K562 (cell line): Measurements from ENCODE around the gene PPM1G. TPM values are rescaled to one million over a fixed set of nuclear protein-coding genes. Genes with fewer than 3 reads are reported as not detected.

Source experiments
- CBX3 ChIP-seq, 2 experiments: IDR thresholded peaks; 1 replicate in 1 of 2; 2 replicates in 1 of 2; pipeline ENCODE4 v1.6.1; 2012; ENCODE audit warnings: inconsistent platforms in 2 of 2, low read length in 2 of 2, borderline replicate concordance in 1 of 2, control low read depth in 1 of 2
- KLF13 ChIP-seq: fragments of 450-650 bp; IDR thresholded peaks from 2 replicates; pipeline ENCODE4 v1.6.1; 2016; ENCODE audit warnings: missing genetic modification characterization, low read depth, mild to moderate bottlenecking, missing compliant biosample characterization, moderate library complexity, borderline replicate concordance
- KLF6 ChIP-seq: fragments of 250-450 bp; sonication (Bioruptor Pico); IDR thresholded peaks from 2 replicates; pipeline ENCODE4 v1.4.0; 2020; ENCODE audit warnings: mild to moderate bottlenecking, moderate library complexity, borderline replicate concordance
- LEF1 ChIP-seq: fragments of 450-650 bp; IDR thresholded peaks from 2 replicates; pipeline ENCODE4 v1.6.1; 2016; ENCODE audit warnings: mild to moderate bottlenecking
- NCOA2 ChIP-seq, 2 experiments: fragments of 450-650 bp; IDR thresholded peaks; 2 replicates each; pipeline ENCODE4 v1.6.1; 2018; ENCODE audit warnings: mild to moderate bottlenecking in 2 of 2, moderate library complexity in 1 of 2; ENCODE audit not compliant: partially characterized antibody in 2 of 2
- POLR2AphosphoS2 ChIP-seq: IDR thresholded peaks from 2 replicates; pipeline ENCODE4 v1.6.1; 2012; ENCODE audit warnings: low read length, improper control_type of control experiment
- PURB ChIP-seq: sonication (generic); formaldehyde crosslinking; IDR thresholded peaks from 2 replicates; pipeline ENCODE4 v1.9.0; 2021; ENCODE audit warnings: low read depth, mild to moderate bottlenecking, missing genetic modification reagents
- RBBP5 ChIP-seq: fragments of 200-600 bp; sonication (generic); IDR thresholded peaks from 2 replicates; pipeline ENCODE4 v1.6.1; 2012; ENCODE audit warnings: borderline replicate concordance, mild to moderate bottlenecking, low read length, control low read depth, inconsistent platforms; ENCODE audit not compliant: insufficient read depth, poor library complexity, severe bottlenecking
- SIN3B ChIP-seq: fragments of 450-650 bp; IDR thresholded peaks from 2 replicates; pipeline ENCODE4 v1.6.1; 2017; ENCODE audit warnings: low read depth, mild to moderate bottlenecking, moderate library complexity
- TCF7L2 ChIP-seq: fragments of 150-350 bp; IDR thresholded peaks from 2 replicates; pipeline ENCODE4 v1.6.1; 2016; ENCODE audit warnings: low read depth, mild to moderate bottlenecking, low read length, moderate library complexity
- TEAD4 ChIP-seq, 2 experiments: sonication (generic) in 1 of 2; formaldehyde crosslinking in 1 of 2; IDR thresholded peaks; 2 replicates each; pipeline versions ENCODE4 v1.6.1 to v1.8.0; 2012 to 2022; ENCODE audit warnings: borderline replicate concordance in 1 of 2, inconsistent platforms in 1 of 2, low read length in 1 of 2, mild to moderate bottlenecking in 1 of 2, missing genetic modification reagents in 1 of 2
- TGIF2 ChIP-seq: sonication (generic); formaldehyde crosslinking; IDR thresholded peaks from 2 replicates; pipeline ENCODE4 v1.8.1; 2022; ENCODE audit warnings: mild to moderate bottlenecking, missing genetic modification reagents, moderate library complexity
- ZNF41 ChIP-seq: fragments of 250-450 bp; sonication (Bioruptor Pico); conservative IDR thresholded peaks from 2 replicates; pipeline ENCODE4 v1.4.0; 2020; ENCODE audit warnings: mild to moderate bottlenecking
- ZNF764 ChIP-seq: fragments of 250-450 bp; sonication (Bioruptor Pico); IDR thresholded peaks from 2 replicates; pipeline ENCODE4 v1.4.0; 2020; ENCODE audit warnings: low read depth, mild to moderate bottlenecking, moderate library complexity
- polyA plus RNA-seq, 8 experiments: library from polyadenylated mRNA; depleted of rRNA in 4 of 8; stranded (reverse) in 5 of 8; unstranded in 3 of 8; fragments of >200 nt; fragmentation: Nextera tagmentation in 2 of 8; fragmentation: Illumina TruSeq in 1 of 8; extraction: Ambion mirVana in 2 of 8; extraction: Trizol in 1 of 8; gene quantifications; 2 replicates each; pipeline versions ENCODE4 v1.2.1 to v1.2.3, GENCODE V29; 2011 to 2014; ENCODE audit warnings: inconsistent platforms in 1 of 8, missing spikeins in 1 of 8
- total RNA-seq, 7 experiments: library from RNA; depleted of rRNA in 6 of 7; stranded (reverse); fragments of >200 nt in 6 of 7; fragmentation: Illumina TruSeq in 2 of 7; extraction: Trizol in 2 of 7; gene quantifications; 2 replicates each; pipeline versions ENCODE4 v1.2.1 to v1.2.3, GENCODE V29; 2011 to 2021; ENCODE audit warnings: low replicate concordance in 1 of 7
- TF ChIP-seq, protein P1 (sequence below): sonication (generic); formaldehyde crosslinking; IDR thresholded peaks from 2 replicates; pipeline ENCODE4 v1.8.0; 2022; ENCODE audit warnings: missing genetic modification reagents, mild to moderate bottlenecking, moderate library complexity, borderline replicate concordance
- TF ChIP-seq, protein P2 (sequence below): fragments of 250-450 bp; sonication (Bioruptor Pico); IDR thresholded peaks from 2 replicates; pipeline ENCODE4 v1.4.0; 2020; ENCODE audit warnings: mild to moderate bottlenecking
- TF ChIP-seq, protein P3 (sequence below): fragments of 150-350 bp; IDR thresholded peaks from 2 replicates; pipeline ENCODE4 v1.6.1; 2014; ENCODE audit warnings: low read depth, mild to moderate bottlenecking, low read length, borderline replicate concordance
- TF ChIP-seq, protein P4 (sequence below): sonication (generic); formaldehyde crosslinking; IDR thresholded peaks from 2 replicates; pipeline ENCODE4 v1.8.0; 2023; ENCODE audit warnings: mild to moderate bottlenecking, missing genetic modification reagents

PPM1G gene
- total and polyA plus RNA-seq, 9 of the 15 experiments (the other 6 are each of a cell fraction or from before 2014, with no cell fraction given): 61.7 to 230 (median 153) TPM

DNA sequence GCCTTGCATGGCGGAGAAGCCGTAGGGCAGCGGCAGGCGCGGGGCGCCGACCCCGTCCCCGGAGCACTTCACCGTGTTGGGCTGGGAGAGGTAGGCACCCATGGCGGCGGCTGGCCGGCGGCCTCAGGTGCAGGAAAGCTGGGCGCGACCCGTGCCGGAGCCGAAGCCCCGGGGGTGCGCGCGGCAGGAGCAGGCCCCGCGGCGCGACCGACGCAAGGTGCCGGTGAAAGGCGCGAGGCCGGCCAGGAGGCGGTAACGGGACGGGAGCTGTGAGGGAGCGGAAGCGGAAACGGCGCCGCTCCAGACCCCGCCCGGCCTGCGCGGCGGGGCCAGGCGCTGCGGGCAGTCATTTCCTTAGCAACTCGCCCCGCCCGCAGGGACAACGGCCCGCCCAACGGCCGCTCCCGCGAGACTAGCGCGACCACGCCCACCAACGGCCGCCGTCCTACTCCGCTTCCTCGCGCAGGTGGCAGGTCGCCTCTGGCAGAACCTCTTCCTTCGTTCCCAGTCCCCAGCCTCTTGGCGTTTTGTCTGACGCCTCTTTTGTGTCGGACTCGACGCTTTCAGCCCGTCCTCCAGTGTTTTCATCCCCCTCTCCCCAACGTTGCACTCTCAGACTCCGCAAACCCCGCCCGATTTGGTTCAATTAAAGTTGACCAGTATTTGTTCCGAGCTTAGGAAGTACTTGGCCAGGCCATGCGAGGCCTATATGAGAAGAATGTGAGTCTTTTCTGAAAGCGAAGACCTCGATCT, at the start of gene PPM1G (continued):
- TF ChIP-seq, protein P1, sequence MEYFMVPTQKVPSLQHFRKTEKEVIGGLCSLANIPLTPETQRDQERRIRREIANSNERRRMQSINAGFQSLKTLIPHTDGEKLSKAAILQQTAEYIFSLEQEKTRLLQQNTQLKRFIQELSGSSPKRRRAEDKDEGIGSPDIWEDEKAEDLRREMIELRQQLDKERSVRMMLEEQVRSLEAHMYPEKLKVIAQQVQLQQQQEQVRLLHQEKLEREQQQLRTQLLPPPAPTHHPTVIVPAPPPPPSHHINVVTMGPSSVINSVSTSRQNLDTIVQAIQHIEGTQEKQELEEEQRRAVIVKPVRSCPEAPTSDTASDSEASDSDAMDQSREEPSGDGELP (CRISPR knock-in tag): peak; percentile 87
- TF ChIP-seq, protein P2, sequence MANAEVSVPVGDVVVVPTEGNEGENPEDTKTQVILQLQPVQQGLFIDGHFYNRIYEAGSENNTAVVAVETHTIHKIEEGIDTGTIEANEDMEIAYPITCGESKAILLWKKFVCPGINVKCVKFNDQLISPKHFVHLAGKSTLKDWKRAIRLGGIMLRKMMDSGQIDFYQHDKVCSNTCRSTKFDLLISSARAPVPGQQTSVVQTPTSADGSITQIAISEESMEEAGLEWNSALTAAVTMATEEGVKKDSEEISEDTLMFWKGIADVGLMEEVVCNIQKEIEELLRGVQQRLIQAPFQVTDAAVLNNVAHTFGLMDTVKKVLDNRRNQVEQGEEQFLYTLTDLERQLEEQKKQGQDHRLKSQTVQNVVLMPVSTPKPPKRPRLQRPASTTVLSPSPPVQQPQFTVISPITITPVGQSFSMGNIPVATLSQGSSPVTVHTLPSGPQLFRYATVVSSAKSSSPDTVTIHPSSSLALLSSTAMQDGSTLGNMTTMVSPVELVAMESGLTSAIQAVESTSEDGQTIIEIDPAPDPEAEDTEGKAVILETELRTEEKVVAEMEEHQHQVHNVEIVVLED (CRISPR knock-in tag): peak; percentile 30; the same call in 1 of the 2 replicates
- TF ChIP-seq CBX3 (IDR thresholded peaks at IDR 0.05; ENCODE audit: borderline replicate concordance in 1 of 2, low read length in 2 of 2) (peak in 1 of 2 experiments; percentile 94; a peak in 2 of 3 replicates), KLF6 (CRISPR knock-in tag) (peak; percentile 45; the same call in 1 of the 2 replicates), NCOA2 (IDR thresholded peaks at IDR 0.05; ENCODE audit: partially characterized antibody in 2 of 2) (no peak), ZNF41 (0 out of 2 replicates have a peak, but pooled peaks have one; percentile 48), LEF1 (no peak), POLR2AphosphoS2 (peak; percentile 68; the same call in 1 of the 2 replicates), TGIF2 (CRISPR knock-in tag) (peak; percentile 96; the same call in 1 of the 2 replicates), TEAD4 (IDR thresholded peaks at IDR 0.05; ENCODE audit: low read length) (peak; percentile 38; the same call in 1 of the 2 replicates), TEAD4 (CRISPR knock-in tag; IDR thresholded peaks at IDR 0.05; ENCODE audit: borderline replicate concordance) (no peak), KLF13 (peak; percentile 83; the same call in 1 of the 2 replicates), PURB (CRISPR knock-in tag) (no peak), SIN3B (peak; percentile 80), RBBP5 (peak; percentile 96), ZNF764 (0 out of 2 replicates have a peak, but pooled peaks have one; percentile 24), TCF7L2 (no peak)
- TF ChIP-seq, protein P3, sequence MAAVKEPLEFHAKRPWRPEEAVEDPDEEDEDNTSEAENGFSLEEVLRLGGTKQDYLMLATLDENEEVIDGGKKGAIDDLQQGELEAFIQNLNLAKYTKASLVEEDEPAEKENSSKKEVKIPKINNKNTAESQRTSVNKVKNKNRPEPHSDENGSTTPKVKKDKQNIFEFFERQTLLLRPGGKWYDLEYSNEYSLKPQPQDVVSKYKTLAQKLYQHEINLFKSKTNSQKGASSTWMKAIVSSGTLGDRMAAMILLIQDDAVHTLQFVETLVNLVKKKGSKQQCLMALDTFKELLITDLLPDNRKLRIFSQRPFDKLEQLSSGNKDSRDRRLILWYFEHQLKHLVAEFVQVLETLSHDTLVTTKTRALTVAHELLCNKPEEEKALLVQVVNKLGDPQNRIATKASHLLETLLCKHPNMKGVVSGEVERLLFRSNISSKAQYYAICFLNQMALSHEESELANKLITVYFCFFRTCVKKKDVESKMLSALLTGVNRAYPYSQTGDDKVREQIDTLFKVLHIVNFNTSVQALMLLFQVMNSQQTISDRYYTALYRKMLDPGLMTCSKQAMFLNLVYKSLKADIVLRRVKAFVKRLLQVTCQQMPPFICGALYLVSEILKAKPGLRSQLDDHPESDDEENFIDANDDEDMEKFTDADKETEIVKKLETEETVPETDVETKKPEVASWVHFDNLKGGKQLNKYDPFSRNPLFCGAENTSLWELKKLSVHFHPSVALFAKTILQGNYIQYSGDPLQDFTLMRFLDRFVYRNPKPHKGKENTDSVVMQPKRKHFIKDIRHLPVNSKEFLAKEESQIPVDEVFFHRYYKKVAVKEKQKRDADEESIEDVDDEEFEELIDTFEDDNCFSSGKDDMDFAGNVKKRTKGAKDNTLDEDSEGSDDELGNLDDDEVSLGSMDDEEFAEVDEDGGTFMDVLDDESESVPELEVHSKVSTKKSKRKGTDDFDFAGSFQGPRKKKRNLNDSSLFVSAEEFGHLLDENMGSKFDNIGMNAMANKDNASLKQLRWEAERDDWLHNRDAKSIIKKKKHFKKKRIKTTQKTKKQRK: no peak
- TF ChIP-seq, protein P4, sequence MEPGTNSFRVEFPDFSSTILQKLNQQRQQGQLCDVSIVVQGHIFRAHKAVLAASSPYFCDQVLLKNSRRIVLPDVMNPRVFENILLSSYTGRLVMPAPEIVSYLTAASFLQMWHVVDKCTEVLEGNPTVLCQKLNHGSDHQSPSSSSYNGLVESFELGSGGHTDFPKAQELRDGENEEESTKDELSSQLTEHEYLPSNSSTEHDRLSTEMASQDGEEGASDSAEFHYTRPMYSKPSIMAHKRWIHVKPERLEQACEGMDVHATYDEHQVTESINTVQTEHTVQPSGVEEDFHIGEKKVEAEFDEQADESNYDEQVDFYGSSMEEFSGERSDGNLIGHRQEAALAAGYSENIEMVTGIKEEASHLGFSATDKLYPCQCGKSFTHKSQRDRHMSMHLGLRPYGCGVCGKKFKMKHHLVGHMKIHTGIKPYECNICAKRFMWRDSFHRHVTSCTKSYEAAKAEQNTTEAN (CRISPR knock-in tag): peak; percentile 71; the same call in 1 of the 2 replicates
